GM12892 (cell line): Measurements from ENCODE around the gene CACNG5.

Experiments used
- DNase-seq: peaks from one replicate; pipeline ENCODE4 v3.0.0; 2011; ENCODE audit not compliant: insufficient read length
- FAIRE-seq: peaks from 2 replicates; lab custom pipeline; 2011; peaks lifted over from hg19 to GRCh38; lab: Jason Lieb, UNC
- POLR2A ChIP-seq: IDR thresholded peaks from 2 replicates; pipeline ENCODE4 v1.6.1; 2011; ENCODE audit warnings: low read depth, low read length, control low read depth
- POLR2AphosphoS5 ChIP-seq: IDR thresholded peaks from 2 replicates; pipeline ENCODE4 v1.6.1; 2011; ENCODE audit warnings: low read depth, low read length, control low read depth
- TAF1 ChIP-seq: IDR thresholded peaks from 2 replicates; pipeline ENCODE4 v1.6.1; 2011; ENCODE audit warnings: low read depth, mild to moderate bottlenecking, control low read depth, low read length, borderline replicate concordance

CACNG5 gene

GRCh38 chr17:66920435-66920834 is 85.5 kb downstream of the CACNG5 start:
- FAIRE-seq (no peak), DNase-seq (no peak)
- no peak for TF ChIP-seq POLR2AphosphoS5
- TF ChIP-seq TAF1, result no peak
- TF ChIP-seq POLR2A, result no peak

GRCh38 chr17:66920950-66921349 is 86.0 kb downstream of the CACNG5 start:
- no peak for TF ChIP-seq POLR2AphosphoS5
- DNase-seq (no peak), FAIRE-seq (no peak)

GRCh38 chr17:66923886-66924285 is 89.0 kb downstream of the CACNG5 start:
- DNase-seq (no peak), FAIRE-seq (no peak)
- TF ChIP-seq POLR2AphosphoS5, result no peak
- no peak for TF ChIP-seq POLR2A
- no peak for TF ChIP-seq TAF1

GRCh38 chr17:66925811-66926500 is 91.0 kb downstream of the CACNG5 start:
- no peak for FAIRE-seq

GRCh38 chr17:66928949-66929348 is 94.0 kb downstream of the CACNG5 start:
- TF ChIP-seq POLR2AphosphoS5 (no peak), TAF1 (no peak), POLR2A (no peak)
- no peak for FAIRE-seq

More at GRCh38 chr17:66925811-66926500, 91.0 kb downstream of the CACNG5 start:
- TF ChIP-seq POLR2AphosphoS5 (no peak), POLR2A (no peak), TAF1 (no peak)
- DNase-seq, result no peak

GRCh38 chr17:66929591-66929990 is 94.7 kb downstream of the CACNG5 start:
- no peak for DNase-seq
- no peak for FAIRE-seq
- TF ChIP-seq POLR2AphosphoS5 (no peak), TAF1 (no peak), POLR2A (no peak)

More at GRCh38 chr17:66928949-66929348, 94.0 kb downstream of the CACNG5 start:
- no peak for DNase-seq

- no peak for TF ChIP-seq TAF1
- TF ChIP-seq POLR2AphosphoS5, result no peak
- TF ChIP-seq POLR2A, result no peak
- FAIRE-seq (no peak), DNase-seq (no peak)
Observed at GRCh38 chr17:66930933-66931332, 96.0 kb downstream of the CACNG5 start.

GRCh38 chr17:66932311-66932710 is 97.4 kb downstream of the CACNG5 start:
- no peak for FAIRE-seq
- no peak for DNase-seq
- TF ChIP-seq POLR2A, result no peak
- TF ChIP-seq TAF1, result no peak
- TF ChIP-seq POLR2AphosphoS5, result no peak

- FAIRE-seq (no peak), DNase-seq (no peak)
- TF ChIP-seq POLR2A (no peak), TAF1 (no peak), POLR2AphosphoS5 (no peak)
Observed at GRCh38 chr17:66934040-66934439, 99.1 kb downstream of the CACNG5 start.
